ENCODE measurements around the gene CHMP3.
"Not testable (repeated sequence)": the region's sequence is repeated elsewhere in the genome, so short reads cannot be mapped to it uniquely, and the experiment has no call there.

The CHMP3 gene

DNA sequence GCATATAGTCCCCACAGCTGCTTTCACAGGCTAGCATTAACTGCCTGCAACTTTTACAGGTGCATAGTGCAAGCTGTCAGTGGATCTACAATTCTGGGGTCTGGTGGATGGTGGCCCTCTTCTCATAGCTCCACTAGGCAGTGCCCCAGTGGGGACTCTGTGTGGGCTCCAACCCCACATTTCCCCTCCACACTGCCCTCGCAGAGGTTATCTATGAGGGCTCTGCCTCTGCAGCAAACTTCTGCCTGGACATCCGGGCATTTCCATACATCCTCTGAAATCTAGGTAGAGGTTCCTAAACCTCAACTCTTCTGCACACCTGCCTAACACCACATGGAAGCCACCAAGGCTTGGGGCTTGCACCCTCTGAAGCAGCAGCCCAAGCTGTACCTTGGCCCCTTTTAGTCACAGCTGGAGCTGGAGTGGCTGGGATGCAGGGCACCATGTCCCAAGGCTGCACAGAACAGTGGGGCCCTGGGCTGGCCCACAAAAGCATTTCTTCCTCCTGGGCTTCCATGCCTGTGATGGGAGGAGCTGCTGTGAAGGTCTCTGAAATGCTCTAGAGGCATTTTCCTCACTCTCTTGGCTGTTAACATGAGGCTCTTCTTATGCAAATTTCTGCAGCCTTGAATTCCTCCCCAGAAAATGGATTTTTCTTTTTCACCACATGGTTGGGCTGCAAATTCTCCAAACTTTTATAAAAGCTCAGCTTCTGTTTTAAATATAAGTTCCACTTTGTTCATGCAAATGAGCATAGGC, 62.7 kb downstream of the CHMP3 start:
- no peak for DNase-seq

DNA sequence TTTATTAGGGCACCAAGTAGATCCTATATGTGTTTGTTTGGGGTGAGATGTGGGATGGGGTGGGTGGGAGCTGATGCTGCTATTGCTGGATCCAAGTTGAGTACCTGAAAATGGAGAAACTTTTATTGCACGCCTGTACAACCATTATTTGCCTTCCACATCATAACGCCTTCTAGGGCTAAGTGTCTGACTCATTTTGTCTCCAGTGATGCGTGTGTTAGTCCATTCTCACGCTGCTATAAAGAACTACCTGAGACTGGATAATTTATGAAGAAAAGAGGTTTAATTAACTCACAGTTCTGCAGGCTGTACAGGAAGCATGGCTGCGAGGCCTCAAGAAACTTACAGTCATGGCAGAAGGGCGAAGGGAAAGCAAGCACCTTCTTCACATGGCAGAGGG, 63.9 kb downstream of the CHMP3 start:
- no peak for DNase-seq

DNA sequence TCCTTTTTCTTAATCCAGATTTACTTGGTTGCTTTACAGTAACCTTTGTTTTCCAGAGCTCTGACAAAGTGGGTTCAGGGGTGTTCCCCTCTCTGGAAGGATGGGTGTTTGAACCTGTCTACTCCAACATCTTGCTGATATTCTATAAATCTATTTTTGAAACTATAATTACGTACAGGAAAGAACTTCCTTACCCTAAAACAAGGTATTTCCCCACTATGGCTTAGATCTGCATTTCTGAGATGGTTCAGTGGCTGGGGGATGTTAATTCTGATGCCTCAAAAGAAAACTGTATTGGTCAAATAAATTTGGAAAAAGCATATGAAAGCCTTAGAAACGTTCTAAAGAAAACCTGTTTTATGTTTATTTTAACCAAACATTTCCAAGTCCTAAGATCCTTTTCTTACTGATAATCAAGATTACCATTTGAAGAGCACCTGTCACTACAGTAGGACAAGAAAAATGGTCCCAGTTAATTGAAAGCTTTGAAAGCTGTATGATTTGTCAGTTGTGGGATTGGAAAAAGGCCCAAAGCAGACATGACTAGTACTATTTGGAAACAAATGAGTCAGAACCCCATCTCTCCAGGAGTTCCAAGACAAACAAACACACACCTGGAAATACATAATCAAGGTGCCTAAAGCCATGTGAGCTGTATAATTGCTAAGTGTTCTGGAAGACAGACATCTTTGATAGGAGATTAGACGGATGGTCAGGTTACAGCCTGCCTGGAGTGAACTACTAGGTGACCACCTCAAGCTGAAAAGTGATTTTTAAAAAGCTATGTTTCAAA, 64.6 kb downstream of the CHMP3 start:
- DNase-seq: no peak

DNA sequence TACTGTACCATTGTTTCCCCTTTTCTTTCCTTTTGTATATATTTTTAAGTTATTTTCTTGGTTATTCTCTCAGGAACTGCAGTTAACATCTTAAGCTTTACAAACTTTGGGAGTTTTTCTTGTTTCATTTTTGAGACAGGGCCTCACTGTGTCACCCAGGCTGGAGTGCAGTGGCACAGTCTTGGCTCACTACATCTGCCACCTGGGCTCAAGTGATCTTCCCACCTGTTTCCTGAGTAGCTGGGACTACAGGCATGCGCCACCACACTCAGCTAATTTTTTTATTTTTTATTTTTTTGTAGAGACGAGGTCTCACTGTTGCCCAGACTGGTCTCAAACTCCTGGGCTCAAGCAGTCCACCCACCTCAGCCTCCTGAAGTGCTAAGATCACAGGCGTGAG, 66.9 kb downstream of the CHMP3 start:
- DNase-seq: not testable (repeated sequence)

DNA sequence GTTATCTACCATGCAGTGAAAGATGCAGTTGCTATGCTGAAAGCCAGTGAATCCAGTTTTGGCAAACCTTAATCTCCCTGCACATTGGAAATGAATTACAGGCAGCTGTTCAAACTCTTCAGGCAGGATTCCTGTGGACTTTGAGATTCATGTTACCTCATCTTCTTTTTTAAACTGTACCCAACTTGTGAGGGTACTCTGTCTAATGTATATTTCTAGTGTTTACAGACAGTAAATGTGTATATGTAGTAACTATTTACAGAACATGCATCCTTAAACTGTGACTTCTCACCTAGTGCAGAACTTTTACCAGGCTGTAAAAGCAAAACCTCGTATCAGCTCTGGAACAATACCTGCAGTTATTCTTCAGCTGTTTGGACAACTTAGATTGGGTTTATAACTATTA, 71.2 kb downstream of the CHMP3 start:
- DNase-seq: no peak

DNA sequence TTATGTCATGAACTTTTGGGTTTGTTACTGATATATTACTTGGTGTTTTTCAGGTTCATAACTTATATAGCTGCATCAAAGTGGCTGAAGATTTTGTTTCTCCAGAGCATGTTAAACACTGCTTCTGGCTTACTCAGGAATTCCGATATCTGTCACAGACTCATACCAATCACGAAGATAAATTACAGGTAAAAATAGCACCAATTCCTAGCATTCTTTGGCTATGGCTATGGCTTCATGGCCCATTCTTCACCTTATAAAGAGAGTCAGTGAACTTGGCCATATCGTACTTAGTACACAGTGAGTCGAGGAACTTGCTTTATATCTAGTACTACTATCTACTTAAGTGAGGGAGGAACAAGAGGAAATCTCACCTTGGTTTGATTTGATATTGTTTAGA, 72.2 kb downstream of the CHMP3 start:
- DNase-seq: no peak

DNA sequence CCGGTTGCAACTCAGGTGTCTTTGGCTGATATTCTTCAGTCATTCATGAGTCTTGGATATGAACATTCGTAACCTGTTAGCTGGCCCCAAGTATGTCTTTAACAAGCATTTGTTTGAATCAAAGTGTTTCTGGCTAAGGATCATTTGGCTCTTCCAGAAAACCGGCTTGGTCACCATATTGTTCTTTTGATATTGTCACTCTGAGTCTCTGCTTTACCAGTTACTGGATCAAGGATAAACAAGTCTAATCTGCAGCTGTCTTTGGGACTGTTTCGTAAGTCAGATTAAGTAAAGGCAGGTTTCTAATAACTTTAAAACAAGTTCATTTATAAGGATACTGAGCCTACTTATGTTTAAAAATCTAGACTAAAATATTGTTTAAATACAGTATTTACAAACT, 73.0 kb downstream of the CHMP3 start:
- no peak for DNase-seq

DNA sequence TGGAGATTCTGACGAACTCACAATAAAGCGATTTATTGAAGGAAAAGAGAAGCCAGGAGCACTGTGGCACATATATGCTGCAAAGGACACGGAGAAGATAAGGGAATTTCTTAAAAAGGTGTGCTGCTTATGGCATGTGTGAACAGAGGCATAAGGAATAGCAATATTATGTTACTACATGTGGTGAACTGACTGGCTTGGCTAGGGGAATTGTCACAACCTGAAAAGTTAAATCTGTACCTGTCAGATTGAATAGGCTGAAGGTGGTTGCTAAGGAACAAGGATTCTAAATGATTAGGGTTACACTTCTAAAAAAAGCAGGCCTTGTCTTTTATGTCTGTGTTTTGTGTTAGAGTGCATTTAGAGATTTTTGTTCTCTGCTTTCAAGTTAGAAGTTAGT, 73.7 kb downstream of the CHMP3 start:
- DNase-seq: no peak

DNA sequence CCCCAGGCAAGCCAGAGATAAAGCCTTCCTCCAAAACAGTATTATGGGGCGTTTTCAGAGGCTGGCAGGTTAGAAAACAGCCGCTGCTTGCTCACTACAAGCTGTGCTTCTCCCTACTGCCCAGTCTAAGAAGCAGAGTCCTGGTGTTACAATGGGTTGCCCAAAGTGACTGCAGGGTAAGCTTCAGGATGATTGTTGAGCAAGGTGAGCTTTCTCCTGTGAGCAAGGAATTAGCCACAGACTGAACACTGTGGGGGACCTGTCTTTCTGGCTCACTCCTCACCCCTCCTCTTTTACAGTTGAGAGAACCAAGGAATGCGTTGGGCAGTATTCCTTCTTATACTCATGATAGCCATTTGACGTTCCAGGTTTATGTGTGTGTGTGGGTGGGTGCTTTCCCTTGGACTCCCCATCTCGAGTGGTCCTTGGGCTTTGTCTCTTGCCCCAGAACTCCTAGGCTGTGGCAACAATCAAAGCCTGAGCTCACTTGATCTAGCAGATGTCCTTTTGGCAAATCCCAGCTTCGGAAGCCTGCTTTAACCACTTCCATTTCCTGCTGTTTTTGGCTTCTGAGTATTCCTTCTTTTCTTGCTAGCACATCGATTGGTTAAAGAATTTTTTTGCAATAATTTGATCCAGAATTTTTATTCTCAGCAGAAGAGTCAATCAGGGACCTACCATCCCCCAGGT, 74.5 kb downstream of the CHMP3 start:
- no peak for DNase-seq

DNA sequence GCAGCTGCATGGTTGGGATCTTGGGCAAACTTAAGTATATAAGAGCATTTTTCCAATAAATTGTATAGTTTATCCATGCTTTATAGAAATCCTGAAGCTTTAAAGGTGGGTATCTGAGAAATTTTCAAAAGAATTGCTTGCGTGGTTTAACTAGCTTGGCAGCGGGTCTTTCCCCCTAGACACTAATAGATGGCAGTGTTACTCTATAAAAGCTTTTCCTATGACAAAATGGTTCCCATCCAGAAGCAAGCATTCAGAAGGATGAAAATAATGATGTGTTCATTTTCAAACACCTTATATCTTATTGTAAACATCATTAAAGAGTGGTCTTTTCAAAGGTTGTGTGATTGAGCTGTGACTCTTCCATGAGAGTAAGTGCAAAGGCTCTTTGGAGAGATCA, 76.2 kb downstream of the CHMP3 start:
- no peak for DNase-seq

DNA sequence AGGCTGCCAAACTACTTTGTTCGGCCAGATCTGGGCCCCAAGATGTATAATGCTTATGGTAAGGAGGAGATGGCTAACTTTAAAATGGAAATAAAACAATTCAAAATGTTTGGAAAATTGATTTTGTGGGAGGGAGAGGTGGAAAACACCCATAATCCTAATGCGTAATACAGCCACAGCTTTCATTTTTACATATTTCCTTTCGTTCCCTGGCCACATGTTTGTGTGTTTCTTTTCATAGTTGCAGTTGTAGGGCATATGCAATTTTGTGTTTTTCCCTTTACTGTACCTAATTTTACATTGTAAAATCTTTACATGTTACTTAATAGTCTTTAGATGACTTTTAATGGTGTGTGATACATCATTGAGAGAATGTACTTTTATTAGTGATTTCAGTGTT, 77.4 kb downstream of the CHMP3 start:
- DNase-seq: no peak

DNA sequence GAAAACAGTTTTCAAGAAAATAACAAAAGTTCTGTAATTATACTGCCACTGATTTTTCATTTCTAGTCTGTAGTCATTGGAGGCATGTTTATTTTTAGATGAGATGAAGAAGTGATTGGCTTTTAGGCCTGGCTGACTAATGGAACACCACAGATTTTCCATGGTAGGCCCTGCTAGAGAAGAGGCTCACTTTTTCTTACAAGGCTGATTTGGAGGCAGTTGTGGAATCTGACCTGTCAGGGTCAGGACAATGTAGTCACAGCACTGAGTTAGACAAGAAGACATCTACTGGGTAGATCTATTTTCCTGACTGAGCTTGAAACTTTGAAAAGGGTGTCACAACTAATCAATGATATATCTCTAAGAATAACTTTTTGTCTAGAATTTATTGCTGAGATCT, 78.1 kb downstream of the CHMP3 start:
- DNase-seq: no peak

DNA sequence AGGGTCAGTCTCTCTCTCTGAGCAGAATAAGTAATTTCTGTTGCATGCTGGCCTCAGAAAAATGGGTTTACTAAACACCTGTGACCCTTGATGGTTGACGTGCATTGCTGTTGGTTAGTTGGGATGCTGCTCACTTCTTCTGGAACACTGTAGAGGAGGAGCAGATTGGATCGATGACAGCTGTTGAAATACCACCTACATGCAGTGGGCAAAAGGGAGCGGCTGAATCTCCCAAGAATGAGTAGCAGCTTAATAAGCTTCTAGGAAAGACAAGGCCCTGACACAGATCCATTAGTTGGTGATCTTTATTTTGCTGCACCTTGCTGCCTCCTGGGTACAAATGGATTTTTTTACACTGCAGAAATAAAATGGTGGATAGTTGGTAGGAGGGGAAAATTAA, 78.9 kb downstream of the CHMP3 start:
- DNase-seq: no peak

DNA sequence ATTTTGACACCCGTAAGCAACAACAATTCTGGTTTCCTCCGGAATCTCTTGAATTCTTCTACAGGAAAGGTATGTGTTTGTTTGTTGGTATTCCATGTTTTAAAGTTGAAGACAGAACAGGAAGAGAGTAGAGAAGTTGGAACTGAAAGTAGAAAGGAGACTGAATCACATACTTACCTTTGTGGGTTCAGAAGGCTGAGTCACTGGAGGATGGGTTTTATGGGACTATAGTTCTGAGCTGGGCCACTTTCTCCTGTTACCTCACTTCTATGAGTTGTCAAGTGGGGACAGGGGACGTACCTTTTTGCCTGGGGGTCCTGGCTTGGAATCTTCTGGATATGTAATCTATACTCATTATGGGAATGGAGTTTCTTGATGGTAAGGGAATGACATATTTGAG, 81.2 kb downstream of the CHMP3 start:
- DNase-seq: no peak

DNA sequence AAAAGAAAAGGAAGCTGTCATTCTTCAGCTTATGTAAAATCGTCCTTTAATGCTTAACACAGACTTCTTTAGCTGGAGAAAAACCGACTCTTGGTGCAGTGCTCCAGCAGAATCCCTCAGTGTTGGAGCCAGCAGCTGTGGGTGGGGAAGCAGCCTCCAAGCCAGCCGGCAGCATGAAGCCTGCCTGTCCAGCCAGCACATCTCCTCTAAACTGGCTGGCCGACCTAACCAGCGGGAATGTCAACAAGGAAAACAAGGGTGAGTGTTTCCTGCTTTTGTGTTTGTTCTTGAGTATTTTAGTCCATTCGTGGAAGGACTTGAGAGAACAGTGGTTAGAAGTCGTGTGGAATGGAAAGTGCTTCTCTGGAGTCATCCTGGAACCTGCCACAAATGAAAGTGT, 83.1 kb downstream of the CHMP3 start:
- DNase-seq: no peak

DNA sequence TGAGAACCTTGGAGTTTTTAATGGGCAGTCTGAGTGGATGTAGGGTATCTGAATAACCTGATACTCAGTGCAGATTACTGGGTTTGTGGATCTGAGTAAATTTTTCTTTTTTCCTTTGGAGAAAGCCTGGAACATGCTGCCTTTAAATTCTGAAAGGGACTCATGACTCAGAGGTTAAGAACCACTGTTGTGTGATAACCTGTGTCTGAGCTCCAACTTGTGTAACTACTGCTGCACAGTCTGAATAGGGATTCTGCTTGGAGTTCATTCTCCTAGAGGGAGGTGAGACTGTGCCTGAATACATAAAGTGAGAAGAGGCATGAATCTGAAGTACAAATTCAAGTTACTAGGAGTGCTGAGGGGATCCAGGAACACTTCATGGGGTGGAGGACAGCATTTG, 85.9 kb downstream of the CHMP3 start:
- DNase-seq: no peak

DNA sequence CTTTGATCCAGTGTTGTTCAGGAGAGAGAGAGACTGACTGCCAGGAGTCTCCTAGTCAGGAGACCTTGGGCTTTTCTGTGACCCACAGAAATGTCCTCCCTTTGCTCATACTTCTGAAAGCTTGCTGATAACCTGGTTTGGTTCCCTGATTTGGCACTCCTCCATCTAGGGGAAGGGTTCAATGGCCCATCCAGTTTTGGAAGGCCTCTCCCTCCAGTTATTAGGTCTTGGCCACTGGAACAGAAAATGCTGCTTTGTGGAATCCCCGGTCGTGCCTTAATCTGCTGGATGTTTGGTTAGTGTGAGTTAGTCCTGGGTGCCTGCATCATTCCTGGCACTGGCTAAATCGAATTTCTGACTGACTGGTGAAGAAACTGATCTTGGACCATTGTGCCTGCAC, 86.3 kb downstream of the CHMP3 start:
- no peak for DNase-seq

DNA sequence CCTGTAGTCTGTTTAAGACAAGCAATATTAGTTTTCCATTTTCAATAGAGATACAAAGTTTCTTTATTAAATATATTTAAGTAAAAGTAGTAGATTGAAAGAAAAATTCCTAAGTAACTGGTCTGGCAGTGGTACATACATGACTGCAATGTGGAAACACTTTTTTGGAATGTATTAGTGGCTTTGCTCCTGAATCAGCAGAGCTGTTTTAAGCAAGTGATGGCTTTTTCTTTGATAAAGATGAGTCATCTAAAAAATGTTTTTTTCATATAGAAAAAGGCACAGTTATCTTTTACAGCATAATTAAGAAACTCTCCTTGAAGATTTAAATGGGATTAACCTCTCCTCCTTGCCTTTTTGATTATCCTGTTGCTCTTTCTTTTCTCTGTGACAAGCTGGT, 87.2 kb downstream of the CHMP3 start:
- no peak for DNase-seq

DNA sequence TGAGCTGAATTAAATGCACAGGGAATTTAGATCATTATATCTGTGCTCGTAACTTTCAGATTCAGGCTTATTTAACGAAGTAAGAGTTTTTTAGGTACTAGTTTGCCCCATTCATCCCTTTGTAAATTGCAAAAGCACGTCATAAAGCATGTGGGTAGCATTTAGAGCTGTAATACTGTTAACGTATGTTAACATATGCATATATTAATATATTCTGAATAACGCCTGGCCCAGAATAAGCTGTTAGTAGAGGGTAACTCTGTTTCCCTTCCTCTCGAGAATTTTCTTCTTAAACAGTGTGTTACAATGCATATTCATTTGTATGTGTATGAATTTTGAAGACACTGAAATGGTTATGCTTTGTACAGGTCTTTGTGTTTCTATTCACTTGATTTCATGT, 91.6 kb downstream of the CHMP3 start:
- DNase-seq: no peak

DNA sequence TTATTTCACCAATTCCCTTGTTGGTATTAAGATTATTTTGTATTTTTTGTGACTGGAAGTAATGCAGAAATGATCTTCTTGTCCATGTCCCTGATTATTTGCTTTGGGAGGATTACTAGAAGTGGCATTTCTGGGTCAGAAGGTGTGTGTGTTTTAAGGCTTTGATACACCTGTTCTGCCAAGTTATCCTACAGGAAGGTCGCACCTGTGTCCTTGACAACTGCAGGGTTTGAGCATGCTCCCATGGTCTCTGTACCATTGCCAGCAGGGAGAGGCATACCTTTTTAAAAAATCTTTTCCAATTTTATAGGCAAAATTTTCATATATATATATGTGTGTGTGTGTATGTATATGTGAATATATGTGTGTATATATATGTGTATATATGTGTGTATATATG, 92.4 kb downstream of the CHMP3 start:
- no peak for DNase-seq

DNA sequence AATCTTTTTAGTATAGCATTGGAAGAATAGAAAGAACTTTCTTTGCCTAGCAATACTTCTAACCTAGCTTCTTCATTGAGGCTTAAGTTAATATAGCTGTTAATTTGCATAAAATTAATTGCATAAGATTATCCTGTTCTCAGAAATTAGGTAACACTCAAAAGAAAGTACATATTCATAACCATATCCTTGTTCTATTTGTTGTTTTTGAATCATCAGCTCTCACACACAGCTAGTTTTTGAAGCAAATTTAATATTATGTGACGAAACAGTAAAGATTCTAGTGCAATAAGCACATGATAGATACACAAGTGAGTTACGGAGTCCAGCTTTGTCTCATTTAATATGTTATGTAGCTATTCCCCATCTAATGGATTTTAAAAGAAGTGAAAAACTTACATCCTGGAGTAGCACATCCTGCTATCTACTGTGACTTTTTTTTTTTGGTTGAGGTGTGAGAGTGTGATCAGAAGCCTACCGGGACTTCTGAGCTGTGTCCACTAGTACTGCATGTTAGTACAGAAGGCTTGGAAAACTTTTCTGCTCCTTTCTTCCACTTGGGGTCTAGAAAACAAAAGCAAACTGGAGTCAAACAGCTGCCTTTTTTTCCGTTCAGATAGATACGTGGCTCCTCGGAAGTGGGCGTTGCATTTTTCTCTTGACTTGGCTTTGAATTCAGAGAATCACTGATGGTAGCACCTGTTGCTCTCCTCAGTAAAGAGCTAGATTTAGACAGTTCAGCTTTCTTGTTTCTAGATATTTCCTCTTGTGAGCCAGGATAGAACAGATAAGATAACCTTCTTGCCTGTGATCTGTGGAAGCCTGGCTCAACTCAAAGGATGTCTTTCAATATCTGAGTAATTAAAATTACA, 94.8 kb downstream of the CHMP3 start:
- DNase-seq: no peak

DNA sequence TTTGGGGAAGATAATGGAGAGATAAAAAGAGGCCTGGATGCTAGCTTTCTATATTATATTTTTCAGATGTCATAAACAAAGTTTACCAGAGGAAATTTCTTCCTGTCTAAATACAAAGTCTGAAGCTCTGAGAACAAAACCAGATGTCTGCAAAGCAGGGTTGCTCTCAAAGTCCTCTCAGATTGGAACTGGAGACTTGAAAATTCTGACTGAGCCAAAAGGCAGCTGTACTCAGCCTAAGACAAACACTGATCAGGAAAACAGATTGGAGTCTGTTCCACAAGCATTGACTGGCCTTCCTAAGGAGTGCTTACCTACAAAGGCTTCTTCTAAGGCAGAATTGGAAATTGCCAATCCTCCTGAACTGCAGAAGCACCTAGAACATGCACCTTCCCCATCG, 96.9 kb downstream of the CHMP3 start:
- no peak for DNase-seq

DNA sequence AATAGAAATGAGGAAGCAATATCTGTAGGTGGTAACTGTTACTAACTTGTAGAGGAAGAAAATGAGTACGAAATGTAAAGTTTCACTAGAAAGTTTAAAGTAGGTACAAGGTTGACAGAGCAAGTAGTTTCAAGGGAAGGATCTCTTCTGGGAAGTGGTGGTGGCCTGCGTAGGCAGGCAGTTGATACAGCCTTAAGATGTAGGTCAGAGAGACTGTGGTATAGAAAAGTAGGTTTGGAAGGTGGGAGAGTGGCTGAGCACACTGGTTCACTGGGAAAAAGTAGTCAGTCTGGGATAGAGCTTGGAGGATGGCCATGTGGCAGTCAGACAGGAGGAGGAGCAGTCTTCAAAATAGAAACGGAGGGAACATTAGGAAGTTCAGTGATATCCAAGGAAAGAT, 98.6 kb downstream of the CHMP3 start:
- no peak for DNase-seq
